ENCODE measurements around the gene REEP3.

DNA sequence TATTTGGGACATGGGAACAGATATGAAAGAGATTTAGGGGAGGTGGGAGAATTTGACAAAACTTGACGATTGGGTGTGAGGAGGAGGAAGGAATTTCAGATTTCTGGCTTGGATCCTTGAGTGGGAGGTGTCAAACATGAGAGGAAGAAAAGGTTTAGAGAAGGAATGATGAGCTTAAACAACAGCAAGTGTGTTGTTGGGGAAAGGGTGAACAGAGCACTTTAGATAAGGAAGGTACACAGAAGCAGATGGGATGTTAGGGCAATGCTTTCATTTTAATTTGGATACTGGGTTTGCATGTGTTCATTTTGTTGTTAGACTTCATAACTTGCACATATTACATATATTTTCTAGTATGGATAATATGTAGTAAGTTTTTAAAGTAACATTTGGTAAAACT is 23.2 kb downstream of the REEP3 start:
- TF ChIP-seq ZNF521 (tag by site-specific recombination; IDR thresholded peaks at IDR 0.05) = no peak
- no peak for TF ChIP-seq CTCF (tag by site-specific recombination; IDR thresholded peaks at IDR 0.05)
- TF ChIP-seq ZNF133 (tag by site-specific recombination; IDR thresholded peaks at IDR 0.05) = no peak
- TF ChIP-seq ZEB2 (tag by site-specific recombination; IDR thresholded peaks at IDR 0.05) = no peak
- TF ChIP-seq, protein P1, sequence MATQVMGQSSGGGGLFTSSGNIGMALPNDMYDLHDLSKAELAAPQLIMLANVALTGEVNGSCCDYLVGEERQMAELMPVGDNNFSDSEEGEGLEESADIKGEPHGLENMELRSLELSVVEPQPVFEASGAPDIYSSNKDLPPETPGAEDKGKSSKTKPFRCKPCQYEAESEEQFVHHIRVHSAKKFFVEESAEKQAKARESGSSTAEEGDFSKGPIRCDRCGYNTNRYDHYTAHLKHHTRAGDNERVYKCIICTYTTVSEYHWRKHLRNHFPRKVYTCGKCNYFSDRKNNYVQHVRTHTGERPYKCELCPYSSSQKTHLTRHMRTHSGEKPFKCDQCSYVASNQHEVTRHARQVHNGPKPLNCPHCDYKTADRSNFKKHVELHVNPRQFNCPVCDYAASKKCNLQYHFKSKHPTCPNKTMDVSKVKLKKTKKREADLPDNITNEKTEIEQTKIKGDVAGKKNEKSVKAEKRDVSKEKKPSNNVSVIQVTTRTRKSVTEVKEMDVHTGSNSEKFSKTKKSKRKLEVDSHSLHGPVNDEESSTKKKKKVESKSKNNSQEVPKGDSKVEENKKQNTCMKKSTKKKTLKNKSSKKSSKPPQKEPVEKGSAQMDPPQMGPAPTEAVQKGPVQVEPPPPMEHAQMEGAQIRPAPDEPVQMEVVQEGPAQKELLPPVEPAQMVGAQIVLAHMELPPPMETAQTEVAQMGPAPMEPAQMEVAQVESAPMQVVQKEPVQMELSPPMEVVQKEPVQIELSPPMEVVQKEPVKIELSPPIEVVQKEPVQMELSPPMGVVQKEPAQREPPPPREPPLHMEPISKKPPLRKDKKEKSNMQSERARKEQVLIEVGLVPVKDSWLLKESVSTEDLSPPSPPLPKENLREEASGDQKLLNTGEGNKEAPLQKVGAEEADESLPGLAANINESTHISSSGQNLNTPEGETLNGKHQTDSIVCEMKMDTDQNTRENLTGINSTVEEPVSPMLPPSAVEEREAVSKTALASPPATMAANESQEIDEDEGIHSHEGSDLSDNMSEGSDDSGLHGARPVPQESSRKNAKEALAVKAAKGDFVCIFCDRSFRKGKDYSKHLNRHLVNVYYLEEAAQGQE (tag by site-specific recombination; IDR thresholded peaks at IDR 0.05) = no peak
- TF ChIP-seq OSR2 (tag by site-specific recombination; IDR thresholded peaks at IDR 0.05) = no peak
